C4-2B (cell line): Measurements from ENCODE around the gene CHRNA1.
"Not testable (repeated sequence)": the region's sequence is repeated elsewhere in the genome, so short reads cannot be mapped to it uniquely, and the experiment has no call there.

Source experiments
- H3K27ac ChIP-seq: fragments of 450-650 bp; 2 replicates; pipeline ENCODE4 v1.5.1; 2017
- ZFX ChIP-seq: fragments of 450-650 bp; IDR thresholded peaks from 2 replicates; pipeline ENCODE4 v1.6.1; 2017
- TF ChIP-seq, protein P1 (sequence below): fragments of 450-650 bp; conservative IDR thresholded peaks from 2 replicates; pipeline ENCODE4 v1.5.1; 2017; ENCODE audit warnings: mild to moderate bottlenecking

Gene CHRNA1

DNA sequence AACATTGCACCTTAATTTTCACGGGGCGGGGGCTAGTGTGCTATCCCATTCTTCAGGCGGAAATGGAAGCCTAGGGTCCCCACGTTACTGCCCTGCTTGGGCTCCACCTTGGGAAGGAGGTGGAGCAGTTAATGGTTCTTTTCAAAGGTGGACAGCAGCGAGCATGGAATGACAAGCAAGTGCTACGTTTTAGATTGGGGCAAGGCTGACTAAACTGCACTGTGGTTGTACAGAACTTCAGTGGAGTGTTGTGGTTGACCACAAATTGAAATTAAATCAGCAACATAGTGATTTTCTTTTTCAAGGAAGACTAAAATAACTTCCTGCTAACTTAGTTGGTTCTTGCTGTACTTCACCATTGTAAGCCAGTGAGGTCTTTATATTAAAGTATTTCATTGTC is 47.0 kb downstream of the CHRNA1 start:
- no peak for TF ChIP-seq ZFX
- TF ChIP-seq, protein P1, sequence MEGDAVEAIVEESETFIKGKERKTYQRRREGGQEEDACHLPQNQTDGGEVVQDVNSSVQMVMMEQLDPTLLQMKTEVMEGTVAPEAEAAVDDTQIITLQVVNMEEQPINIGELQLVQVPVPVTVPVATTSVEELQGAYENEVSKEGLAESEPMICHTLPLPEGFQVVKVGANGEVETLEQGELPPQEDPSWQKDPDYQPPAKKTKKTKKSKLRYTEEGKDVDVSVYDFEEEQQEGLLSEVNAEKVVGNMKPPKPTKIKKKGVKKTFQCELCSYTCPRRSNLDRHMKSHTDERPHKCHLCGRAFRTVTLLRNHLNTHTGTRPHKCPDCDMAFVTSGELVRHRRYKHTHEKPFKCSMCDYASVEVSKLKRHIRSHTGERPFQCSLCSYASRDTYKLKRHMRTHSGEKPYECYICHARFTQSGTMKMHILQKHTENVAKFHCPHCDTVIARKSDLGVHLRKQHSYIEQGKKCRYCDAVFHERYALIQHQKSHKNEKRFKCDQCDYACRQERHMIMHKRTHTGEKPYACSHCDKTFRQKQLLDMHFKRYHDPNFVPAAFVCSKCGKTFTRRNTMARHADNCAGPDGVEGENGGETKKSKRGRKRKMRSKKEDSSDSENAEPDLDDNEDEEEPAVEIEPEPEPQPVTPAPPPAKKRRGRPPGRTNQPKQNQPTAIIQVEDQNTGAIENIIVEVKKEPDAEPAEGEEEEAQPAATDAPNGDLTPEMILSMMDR: no peak

DNA sequence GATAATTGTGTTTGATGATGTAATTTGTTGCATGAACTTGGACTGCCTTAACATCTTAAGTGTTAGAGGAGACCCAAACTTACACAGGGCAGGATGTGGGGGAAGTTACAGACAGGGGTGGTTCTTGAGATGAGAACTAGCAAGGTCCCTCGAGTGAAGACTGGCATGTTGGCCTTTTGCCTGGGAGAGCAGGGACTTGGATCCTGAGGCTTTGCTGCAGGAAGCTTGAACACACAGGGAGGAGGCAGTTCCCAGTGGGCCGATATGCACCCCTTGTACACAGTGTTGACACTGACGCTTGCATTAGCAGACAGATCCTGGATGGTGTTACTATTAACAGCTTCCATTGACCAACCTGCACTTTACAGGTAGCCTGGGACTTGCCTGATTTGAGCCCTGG is 47.5 kb downstream of the CHRNA1 start:
- no peak overlapping the region for H3K27ac ChIP-seq
- TF ChIP-seq ZFX: no peak
- TF ChIP-seq, protein P1: no peak

More for the DNA sequence above, 47.0 kb downstream of the CHRNA1 start:
- H3K27ac ChIP-seq: no peak overlapping the region

DNA sequence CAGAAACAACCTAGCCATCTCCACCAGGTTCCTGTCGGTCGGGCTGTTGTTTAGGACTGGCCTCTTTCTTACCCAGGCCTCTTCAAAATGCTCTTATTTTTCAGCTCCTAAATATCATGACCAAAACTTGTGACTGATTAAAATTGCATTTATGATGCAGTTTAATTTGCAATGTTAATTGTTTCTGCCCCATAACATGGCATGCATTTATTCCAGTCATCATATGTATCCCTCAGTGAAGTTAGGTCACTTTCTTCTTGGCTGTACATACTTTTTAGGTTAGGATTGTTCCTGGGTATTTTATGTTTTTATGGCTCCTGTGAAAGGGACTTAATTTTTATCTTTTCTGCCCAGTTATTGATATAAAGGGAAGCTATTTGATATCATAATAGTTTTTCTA is 50.6 kb downstream of the CHRNA1 start:
- H3K27ac ChIP-seq: no peak overlapping the region
- TF ChIP-seq, protein P1: no peak
- TF ChIP-seq ZFX: no peak

DNA sequence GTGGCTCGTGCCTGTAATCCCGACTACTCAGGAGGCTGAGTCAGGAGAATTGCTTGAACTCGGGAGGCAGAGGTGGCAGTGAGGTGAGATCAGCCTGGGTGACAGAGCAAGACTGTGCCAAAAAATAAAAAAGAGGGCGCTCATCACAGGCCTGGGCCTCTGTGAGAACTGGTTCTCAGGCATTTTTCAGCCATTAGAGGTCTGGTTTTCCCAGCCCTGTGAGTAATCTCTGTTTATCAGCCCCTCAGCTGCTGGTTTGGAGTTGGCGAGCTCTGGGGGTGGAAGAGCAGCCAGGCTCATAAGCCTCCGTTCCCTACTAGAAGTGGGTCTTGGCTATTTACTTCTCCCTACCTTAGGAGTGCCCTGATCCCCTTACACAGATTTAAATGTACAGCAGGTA is 53.1 kb downstream of the CHRNA1 start:
- H3K27ac ChIP-seq: no peak overlapping the region
- TF ChIP-seq ZFX: no peak
- TF ChIP-seq, protein P1: no peak

DNA sequence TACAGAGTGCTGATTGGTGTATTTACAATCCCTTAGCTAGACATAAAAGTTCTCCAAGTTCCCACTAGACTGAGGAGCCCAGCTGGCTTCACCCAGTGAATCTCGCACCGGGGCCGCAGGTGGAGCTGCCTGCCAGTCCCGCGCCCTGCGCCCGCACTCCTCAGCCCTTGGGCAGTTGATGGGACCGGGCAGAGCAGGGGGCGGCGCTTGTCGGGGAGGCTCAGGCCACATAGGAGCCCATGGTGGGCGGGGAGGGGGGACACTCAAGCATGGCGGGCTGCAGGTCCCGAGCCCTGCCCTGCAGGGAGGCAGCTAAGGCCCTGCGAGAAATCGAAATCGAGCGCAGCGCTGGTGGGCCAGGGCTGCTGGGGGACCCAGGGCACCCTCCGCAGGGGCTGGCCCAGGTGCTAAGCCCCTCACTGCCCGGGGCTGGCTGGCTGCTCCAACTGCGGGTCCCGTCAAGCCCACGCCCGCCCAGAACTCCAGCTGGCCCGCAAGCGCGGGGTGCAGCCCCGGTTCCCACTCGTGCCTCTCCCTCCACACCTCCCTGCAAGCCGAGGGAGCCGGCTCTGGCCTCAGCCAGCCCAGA is 54.8 kb downstream of the CHRNA1 start:
- not testable (repeated sequence) for H3K27ac ChIP-seq

DNA sequence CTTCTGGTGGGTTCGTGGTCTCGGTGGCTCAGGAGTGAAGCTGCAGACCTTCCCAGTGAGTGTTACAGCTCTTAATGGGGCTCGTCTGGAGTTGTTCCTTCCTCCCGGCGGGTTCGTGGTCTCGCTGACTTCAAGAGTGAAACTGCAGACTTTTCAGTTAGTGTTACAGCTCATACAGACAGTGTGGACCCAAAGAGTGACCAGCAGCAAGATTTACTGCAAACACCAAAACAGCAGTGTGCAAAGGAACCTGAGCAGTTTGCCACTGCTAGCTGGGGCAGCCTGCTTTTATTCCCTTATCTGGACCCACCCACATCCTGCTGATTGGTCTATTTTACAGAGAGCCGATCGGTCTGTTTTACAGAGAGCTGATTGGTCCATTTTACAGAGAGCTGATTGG is 55.6 kb downstream of the CHRNA1 start:
- TF ChIP-seq, protein P1: no peak
- no peak for TF ChIP-seq ZFX
- H3K27ac ChIP-seq: no peak overlapping the region

DNA sequence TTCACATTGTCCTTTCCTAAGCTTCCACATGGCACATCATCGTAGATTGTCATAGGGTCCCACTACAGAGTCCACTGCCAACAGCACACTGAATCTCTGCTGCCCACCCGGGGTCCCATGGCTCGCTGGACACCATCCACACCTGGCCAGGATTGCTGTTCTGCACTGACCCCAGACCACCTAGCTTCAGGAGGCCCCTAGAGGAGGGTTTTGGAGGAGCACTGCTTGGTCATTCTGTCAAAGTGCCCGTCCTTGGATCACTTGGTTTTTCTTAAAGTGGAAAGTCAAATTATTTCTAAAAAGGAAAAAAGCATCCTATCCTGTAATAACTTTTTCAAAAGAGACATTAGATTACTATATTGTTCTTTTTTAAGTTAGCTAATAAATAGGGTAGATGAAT is 59.0 kb downstream of the CHRNA1 start:
- TF ChIP-seq, protein P1: no peak
- TF ChIP-seq ZFX: no peak
- H3K27ac ChIP-seq: no peak overlapping the region

DNA sequence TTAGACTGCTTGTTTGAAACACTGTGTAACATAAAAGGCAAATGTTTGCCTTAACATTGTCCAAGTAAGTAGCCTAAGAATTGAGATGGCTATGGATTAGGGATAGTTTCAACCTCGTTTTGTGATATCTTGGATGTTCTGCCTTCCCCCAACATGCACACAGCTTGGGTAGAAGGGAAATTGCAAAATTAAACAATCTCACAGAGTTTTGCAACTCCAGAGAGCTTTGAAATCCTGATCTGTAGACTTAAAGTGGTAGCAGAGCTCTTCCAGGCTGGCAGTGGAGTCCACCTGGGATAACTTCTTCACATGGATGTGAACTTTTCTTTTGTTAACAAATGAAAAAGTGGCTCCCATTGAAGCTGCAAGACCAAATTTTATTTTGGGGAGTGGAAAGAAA is 59.6 kb downstream of the CHRNA1 start:
- no peak for TF ChIP-seq ZFX
- TF ChIP-seq, protein P1: no peak

More for the DNA sequence above, 59.6 kb downstream of the CHRNA1 start:
- no peak overlapping the region for H3K27ac ChIP-seq
